Activated CD8-positive, alpha-beta memory T cell treated with anti-CD3 and anti-CD28 coated beads for 48 hours (primary cell): Measurements from ENCODE around the gene B3GNT3.
A peak's percentile ranks its signal among the peaks of the same experiment; 100 is the strongest.
"Not testable (repeated sequence)": the region's sequence is repeated elsewhere in the genome, so short reads cannot be mapped to it uniquely, and the experiment has no call there.

ENCODE experiments used
- DNase-seq, 3 experiments: peaks; one replicate each; pipeline ENCODE4 v3.0.0-alpha.2; 2020; ENCODE audit warnings: low read depth in 2 of 3, low spot score in 2 of 3

Gene B3GNT3

DNA sequence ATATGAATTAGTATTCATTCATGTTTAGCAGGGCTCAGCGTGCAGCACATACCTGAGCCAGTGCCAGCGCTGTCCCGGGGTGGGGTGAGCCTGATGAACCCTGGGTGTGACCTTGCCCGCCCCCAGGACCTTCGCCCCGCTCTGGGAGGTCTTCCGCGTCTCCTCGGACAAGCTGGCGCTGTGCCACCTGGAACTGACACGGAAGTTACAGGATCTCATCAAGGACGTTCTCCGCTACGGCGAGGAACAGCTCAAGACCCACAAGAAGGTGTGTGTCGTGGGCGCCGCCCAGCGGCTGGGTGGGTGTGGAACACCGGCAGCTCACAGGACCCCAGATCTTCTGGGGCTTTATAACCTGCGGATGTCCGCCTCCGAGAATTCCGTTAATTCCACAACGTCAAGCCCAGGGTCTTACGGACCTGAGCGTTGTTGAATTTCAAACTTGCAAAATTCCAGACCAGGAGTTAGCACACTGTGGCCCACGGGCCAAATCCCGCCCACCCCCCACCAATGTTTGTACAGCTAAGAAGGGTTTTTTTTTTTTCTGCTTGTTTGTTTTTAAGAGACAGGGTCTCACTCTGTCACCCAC, 28.3 kb upstream of the B3GNT3 start:
- no peak for DNase-seq

DNA sequence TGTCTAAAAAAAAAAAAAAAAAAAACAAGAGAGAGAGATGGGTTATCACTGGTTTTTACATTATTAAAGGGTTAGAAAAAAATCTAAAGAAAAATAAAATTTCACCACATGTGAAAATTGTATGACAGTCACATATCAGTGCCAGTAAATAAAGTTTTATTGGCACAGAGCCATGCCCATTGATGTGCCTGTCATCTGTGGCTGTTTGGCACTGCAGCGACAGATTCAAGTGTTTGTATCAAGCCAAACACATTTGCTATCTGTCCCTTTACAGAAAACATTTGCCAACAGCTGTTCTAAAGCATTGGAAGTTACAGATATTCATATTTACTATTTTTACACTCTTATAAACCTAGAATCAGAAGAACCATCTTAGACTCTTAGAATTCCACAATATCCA, 27.4 kb upstream of the B3GNT3 start:
- no peak for DNase-seq

GRCh38 chr19:17770613-17771012, 24.3 kb upstream of the B3GNT3 start:
- DNase-seq = no peak

DNA sequence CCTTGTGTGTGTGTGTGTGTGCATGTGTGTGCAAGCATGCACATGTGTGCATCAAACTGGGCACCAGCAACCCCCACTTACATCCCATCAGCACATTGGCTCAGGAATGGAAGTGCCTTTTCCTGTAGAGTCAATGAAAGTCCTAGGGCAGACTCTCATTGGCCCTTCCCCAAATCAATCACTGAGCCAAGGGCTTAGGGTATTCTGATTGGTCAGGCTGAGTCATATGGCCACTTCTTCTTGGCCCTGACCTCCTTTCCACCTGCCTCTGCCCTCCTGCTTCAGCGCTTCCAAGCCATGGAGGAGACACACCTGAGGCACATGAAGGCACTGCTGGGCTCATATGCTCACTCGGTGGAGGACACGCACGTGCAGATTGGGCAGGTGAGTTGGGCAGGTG, 22.8 kb upstream of the B3GNT3 start:
- no peak for DNase-seq

DNA sequence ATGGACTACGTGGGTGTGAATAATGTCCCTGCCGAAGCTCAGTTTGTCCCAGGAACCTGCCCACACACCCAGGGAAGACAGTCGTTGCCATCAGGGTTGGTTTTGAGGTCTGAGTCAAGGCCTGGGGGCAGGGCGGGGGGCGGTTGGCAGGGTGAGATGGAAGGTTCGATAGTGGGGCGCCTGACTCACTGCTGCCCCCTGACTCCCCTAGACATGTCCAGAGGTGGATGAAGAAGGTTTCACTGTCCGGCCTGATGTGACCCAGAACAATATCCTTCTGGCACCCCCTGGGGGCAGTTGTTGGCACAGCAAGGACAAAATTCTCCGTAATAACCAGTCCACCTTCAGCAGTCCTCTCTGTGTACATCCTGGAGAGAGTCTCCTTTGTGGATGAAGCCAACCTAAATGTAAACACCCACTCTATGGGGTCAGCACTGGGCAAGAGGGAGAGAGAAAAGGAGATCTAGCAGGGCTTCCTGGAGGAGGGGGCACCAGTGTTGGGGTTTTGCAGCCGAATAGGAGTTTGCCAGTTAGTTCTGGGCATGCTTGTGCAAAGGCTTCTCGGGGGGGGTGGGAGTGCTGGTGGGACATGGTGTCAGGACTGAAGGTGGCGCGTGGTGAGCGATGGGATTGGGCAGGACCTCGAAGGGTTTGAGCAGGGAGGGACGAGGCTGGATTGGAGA, 19.6 kb upstream of the B3GNT3 start:
- no peak for DNase-seq

DNA sequence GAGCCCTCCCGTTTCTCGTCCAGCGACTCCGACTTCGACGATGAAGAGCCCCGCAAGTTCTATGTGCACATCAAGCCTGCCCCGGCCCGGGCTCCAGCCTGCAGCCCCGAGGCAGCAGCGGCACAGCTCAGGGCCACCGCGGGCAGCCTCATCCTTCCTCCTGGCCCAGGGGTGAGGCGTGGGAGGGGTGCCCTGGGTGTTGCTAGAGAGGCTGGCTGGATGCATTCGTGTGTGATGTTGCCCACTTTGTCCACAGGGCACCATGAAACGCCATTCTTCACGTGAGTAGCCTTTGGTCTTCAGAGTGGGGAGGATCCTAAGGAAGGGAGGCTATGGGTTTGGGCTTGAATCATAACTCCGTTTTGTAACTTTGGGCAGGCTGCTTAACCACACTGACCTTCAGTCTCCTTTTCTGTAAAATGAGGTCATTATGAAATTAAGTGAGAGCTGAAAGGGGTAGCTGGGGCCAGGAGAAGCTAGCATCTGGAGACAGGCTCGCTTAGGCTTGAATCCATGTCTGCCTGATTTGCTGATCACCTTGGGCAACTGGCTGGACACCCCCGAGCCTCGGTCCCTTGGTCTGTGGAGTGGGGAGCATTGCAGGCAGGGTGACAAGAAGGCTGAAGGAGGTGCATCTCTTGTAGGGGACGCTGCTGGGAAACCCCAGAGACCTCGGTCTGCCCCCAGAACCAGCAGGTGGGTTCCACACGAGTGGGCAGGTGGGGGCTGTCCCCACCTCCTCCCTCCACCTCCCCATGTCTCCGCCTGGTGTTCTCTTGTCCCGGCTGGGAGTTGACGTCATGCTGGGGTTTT, 18.7 kb upstream of the B3GNT3 start:
- DNase-seq = no peak

- DNase-seq = not testable (repeated sequence)
Measured at GRCh38 chr19:17777840-17778239, 17.1 kb upstream of the B3GNT3 start.

GRCh38 chr19:17778251-17778967, 16.5 kb upstream of the B3GNT3 start:
- DNase-seq = peak in 2 of 3 experiments; percentile 34 to 42

DNA sequence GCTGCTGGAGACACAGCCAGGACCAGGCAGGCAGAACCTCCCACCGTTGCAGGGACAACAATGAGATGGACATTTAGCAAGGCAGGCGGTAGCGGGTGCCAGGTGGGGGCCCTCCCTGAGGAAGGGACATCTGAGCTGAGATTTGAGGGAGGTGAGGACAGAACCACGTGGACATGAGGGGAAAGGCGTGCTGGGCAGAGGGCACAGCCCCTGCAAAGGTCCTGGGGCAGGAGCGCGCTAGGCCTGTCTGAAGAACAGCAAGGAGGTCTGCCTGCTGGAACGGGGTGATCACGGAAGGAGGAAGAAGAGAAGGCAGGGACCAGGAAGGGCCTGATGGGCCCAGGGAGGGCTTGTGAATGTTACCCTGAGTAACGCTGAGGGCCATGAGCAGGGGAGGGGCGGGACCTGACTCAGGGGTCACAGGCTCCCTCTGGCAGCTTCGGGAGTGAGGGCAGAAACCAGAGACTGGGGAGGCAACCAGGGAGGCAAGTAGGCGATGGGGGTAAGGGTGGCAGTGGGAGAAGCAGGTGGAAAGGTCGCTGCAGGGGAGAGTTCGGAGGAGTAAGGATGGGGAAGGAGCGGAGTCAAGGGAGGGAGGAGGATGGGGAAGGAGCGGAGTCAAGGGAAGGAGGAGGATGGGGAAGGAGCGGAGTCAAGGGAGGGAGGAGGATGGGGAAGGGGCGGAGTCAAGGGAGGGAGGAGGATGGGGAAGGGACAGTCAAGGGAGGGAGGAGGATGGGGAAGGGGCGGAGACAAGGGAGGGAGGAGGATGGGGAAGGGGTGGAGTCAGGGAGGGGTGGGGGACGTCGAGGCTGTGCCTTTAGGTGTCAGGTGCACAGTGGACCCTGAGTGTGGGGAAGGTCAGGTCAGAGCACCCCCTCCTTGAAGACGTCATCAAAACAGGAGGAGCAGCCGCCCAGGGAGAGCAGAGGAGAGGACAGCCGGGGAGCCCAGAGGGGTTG, 15.7 kb upstream of the B3GNT3 start:
- DNase-seq = no peak

- DNase-seq = no peak
Measured at GRCh38 chr19:17780781-17781180, 14.2 kb upstream of the B3GNT3 start.

DNA sequence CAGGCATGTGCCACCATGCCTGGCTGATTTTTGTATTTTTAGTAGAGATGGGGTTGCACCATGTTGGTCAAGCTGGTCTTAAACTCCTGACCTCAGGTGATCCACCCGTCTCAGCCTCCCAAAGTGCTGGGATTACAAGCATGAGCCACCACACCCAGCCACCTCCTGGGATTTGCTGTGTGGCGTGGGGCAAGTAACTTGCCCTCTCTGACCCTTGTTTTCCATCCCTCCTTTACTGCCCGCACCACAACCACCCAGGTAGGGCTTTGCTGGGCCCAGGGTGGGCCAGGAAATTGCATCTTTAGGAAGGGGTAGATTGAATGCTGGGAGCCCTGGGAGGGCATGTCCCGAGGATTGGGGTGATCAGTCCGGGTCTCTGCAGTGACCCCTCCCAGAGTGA, 11.2 kb upstream of the B3GNT3 start:
- not testable (repeated sequence) for DNase-seq

DNA sequence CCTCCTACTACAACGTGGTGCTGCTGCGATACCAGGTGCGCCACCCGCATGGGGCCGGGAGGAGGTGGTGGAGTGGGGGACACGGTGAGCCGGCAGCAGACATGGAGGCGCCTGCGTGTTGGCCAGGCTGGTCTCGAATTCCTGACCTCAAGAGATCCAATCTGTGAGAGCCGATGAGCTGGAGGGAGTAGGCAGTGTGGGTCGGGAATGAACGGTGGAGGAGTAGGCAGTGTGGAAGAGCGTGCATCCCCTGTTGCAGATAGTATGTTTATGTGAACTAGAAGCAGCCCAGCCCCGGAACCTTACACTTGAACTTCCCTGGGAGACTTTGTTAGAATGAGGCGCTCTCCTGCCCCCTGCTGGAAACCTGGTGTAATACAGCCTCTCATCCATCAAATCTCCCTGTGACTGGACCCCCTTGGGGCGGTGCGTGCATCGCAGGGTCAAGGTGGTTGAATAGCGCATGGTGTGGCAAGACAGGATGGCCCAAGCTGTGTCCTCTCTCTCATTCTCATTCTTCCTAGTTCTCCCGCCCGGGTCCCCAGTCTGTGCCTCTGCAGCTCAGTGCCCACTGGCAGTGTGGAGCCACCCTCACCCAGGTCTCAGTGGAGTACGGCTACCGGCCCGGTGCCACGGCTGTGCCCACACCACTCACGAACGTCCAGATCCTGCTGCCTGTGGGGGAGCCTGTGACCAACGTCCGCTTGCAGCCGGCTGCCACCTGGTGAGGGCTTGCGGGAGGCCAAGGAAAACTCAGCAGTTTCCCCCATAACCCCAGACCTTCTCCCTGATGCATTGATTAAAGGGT, 10.5 kb upstream of the B3GNT3 start:
- peak; percentile 24 to 68 (median 63) for DNase-seq

- no peak for DNase-seq
Measured at GRCh38 chr19:17787274-17787913, 7.5 kb upstream of the B3GNT3 start.

DNA sequence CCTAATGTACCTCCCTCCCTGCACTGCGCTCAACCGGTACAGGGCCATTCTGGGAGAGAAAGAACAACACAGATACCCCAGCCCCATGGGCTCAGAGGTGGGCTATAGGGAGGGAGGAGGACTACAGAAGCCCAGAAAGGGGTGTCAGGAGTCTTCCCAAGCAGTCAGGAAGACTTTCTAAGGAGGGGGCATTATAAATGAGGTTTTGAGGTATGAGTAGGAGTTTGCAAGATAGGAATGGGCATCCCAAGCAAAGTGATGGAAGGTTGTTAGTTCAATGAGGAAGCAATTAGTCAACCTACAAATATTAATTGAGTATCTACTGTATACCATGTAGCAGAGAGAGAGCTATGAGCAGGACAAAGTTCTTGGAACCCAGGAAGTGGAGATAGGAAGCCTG, 6.3 kb upstream of the B3GNT3 start:
- DNase-seq = no peak

DNA sequence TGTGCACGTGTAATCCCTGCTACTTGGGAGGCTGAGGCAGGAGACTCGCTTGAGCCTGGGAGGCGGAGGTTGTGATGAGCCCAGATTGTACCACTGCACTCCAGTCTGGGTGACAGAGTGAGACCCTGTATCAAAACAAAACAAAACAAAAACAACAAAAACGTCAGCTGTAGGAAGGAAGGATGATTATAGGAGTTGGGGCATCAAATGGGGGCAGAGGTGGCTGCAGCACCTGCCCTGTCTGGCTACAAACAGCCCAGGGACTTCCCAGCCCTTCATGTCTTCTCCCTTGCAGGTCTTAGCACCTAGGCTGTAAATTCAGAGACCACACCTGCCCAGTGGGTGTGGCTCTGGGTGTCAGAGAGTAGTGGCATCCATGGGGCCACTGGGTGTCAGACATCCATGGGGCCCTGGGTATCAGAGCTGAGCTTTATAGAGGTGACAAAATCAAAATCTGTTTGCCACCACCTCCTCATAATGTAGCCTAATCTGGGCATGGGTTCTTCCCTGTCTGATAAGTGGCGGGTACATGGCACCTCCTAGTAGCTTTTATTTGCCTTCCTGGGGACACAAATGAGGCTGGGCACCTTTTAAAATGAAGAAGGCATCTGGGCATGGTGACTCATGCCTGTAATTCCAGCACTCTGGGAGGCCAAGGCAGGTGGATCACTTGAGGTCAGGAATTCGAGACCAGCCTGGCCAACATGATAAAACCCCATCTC, 4.7 kb upstream of the B3GNT3 start:
- DNase-seq = no peak

DNA sequence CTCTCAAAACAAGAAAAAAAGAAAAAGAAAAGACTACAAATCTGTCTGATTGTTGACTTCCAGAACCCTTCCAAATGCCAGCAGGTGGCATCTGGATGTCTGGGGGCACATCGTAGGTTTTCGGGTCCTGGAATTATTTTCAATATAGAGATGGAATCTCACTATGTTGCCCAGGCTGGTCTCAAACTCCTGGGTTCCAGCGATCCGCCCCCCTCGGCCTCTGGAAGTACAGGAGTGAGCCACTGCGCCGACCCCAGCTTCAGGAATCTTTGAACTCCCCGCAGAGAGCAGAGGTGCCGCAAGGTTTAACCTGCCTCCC, 567 bp upstream of the B3GNT3 start:
- no peak for DNase-seq

GRCh38 chr19:17795495-17795856, 538 bp downstream of the B3GNT3 start:
- no peak for DNase-seq

DNA sequence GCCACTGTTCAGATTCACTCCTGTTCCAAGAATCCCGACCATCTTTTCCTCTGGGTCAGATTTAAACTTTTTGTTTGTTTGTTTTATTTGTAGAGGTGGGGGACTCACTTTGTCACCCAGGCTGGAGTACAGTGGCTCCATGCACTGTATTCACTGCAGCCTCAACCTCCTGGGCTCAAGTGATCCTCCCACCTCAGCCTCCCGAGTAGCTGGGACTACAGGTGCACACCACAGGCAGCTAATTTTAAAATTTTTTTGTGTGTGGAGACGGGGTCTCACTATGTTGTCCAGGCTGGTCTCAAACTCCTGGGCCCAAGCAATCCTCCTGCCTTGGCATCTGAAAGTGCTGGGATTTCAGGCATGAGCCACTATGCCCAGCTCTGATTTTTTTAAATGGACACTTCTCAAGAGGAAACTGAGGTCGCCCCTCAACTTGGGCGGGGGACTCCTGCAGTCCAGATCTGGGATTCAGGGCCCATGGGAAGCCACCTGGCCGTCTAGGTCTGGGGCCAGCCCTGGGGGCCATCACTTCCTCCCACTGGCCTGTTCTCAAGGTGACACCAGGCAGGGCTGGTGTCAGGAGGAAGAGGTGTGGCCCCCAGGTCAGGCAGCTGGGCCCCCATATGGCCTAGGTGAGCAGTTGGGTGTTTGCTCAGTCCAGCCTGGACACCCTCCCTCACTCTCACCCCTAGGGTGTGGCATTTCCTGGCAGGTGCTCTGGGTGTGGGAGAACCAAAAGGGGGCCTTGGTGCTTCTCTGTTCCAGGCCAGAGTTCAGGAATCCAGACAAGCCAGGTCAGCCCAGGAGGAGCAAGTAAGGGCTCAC, 1.3 kb downstream of the B3GNT3 start:
- DNase-seq = no peak
